HG03159 (cell line): Measurements from ENCODE around the gene FUOM.
A peak's percentile ranks its signal among the peaks of the same experiment; 100 is the strongest.

ENCODE experiments used
- ATAC-seq: cut with Tn5 transposase; IDR thresholded peaks from one replicate; pipeline ENCODE4 v1.9.1; 2021; ENCODE audit warnings: mild to moderate bottlenecking, moderate library complexity; ENCODE audit not compliant: unreplicated experiment

Gene FUOM

DNA sequence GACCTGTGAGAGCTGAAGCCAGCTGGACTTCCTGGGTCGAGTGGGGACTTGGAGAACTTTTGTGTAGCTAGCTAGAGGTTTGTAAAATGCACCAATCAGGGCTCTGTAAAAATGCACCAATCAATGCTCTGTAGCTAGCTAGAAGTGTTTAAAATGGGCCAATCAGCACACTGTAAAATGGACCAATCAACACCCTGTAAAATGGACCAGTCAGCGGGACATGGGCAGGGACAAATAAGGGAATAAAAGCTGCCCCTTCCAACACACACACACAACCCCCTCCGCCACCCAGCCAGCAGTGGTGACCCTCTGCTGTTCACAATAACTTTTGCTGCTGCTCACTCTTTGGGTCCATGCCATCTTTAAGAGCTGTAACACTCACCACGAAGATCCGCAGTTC, 42.0 kb downstream of the FUOM start:
- no peak for ATAC-seq

GRCh38 chr10:133314911-133315310, 42.9 kb downstream of the FUOM start:
- ATAC-seq = no peak

DNA sequence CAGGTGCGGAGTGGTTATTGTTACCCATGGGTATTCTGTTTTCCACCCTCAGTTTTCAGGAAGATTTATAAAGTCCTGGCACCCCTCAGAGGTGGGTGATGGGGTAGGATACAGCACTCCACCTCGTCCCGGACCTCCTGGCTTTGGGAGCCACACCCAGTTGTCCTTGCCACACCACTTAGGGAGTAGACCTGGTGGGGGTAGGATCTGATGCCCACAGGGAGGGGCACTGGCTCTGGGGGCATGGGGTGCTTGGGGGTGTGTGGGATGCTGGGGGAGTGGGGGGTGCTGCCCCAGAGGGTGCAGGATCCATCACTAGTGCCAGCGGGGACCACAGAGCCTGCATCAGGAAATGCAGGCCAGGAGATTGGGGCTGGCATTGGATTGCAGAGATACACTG, 44.6 kb downstream of the FUOM start:
- no peak for ATAC-seq

- no peak for ATAC-seq
Observed at GRCh38 chr10:133312769-133313145, 45.1 kb downstream of the FUOM start.

- ATAC-seq = no peak
Observed at GRCh38 chr10:133312016-133312768, 45.6 kb downstream of the FUOM start.

- no peak for ATAC-seq
Observed at GRCh38 chr10:133311570-133311969, 46.2 kb downstream of the FUOM start.

GRCh38 chr10:133310789-133311188, 47.0 kb downstream of the FUOM start:
- no peak for ATAC-seq

DNA sequence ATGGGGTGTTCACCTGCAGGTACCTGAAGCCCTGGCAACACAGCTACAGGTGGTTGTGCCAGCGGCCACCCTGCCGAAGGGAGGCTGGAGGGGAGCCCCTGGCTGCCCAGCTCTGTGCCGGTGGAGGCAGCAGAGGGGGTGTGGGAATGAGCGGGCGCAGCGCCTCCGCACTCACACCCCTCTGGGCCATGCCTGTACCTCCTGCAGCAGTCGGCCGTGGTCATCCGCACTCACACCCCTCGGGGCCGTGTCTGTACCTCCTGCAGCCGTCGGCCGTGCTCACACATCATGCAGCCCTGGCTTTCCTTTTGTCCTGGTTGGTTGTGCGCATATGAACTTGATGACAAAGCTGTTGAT, 47.4 kb downstream of the FUOM start:
- no peak for ATAC-seq

- ATAC-seq = no peak
Observed at GRCh38 chr10:133309720-133310398, 48.0 kb downstream of the FUOM start.

DNA sequence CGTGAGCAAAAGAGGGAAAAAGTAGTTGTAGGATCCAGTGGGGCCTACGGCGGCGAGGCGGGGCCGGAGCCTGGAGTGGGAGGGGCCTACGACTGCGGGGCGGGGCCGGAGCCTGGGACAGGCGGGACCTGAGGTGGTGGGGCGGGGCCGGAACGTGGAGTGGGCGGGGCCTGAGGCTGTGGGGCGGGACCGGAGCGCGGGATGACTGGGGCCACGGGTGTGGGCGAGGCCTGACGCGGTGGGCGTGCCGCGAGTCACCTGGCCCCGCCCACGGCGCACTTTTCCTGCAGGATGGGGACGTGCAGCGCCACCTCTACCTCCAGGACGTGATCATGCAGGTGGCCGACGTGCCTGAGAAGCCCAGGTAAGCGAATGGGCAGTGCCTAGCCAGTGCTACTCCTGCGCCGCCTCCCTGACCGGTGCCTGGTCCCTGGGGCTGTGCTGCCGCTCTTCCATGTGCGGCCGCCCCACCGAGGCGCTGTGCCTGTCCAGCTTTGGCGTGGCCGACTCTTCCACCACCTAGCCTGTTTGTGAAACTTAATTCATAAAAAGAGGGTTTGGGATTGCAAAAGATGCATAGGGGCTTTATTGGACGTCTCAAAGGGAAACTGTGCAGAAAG, 48.6 kb downstream of the FUOM start:
- peak; percentile 63 for ATAC-seq

DNA sequence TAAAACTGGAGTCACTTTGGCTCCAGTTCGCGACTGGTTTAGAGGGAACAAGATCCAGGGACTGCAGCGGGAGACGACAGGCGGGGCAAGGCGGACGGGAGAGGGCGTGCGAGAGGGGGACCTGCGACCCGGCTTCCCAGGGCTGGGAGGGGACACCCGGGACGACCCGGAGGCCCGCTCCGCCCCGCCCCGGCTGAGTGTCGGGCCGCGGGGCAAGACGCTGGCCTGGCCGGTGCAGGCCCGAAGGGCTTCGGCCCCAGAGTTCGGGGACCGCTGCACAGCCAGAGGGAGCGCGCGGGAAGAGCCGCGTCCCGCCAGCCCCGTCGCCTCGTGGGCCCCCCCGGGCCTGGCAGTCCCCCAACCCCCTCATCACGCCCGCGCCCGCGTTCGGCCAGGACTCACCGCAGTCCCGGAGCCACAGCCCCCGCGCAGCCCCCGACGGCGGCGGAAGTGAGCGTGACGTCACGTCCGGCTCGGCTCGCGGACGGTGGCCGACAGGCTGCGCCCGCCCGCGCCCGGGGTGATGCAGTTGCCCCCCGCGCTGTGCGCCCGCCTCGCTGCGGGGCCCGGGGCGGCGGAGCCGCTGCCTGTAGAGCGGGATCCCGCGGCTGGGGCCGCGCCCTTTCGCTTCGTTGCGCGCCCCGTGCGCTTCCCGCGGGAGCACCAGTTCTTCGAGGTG, 49.3 kb downstream of the FUOM start, which contains the start of the genes TUBGCP2 and ZNF511:
TSS of gene TUBGCP2 (minus strand) at position 452 of the 679 bp plus-strand sequence. CDS start 5,931 bp downstream, outside the sequence.
TSS of gene ZNF511 (plus strand) at position 494 of the 679 bp plus-strand sequence. CDS start at position 524, 30 bp downstream.
- ATAC-seq = peak; percentile 77

DNA sequence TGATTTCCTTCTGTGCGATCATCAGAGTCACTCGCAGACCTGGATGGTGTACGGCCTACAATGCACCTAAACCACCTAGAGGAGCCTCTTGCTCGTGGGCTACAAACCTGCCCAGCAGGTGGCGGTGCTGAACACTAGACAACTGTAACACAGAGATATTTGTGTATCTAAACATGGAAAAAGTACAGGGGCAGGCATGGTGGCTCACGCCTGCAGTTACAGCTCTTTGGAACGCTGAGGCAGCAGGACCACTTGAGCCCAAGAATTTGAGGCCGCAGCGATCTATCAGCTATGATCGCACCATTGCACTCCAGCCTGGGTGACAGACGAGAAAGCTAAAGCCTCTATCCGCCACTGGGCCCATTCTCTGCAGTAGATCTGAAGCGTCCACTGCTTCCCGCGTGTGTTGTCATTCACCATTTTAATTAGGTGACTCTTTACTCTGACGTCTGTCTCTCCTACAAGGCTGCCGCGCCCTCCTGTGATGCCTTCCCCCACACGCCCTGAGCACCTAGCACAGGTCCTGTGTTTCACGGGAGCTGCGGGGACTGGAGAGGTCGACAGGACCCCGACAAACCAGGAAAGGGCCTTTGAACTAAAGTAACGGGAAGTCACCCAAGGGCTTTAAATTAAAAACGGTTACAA, 49.9 kb downstream of the FUOM start:
- peak; percentile 47 for ATAC-seq

DNA sequence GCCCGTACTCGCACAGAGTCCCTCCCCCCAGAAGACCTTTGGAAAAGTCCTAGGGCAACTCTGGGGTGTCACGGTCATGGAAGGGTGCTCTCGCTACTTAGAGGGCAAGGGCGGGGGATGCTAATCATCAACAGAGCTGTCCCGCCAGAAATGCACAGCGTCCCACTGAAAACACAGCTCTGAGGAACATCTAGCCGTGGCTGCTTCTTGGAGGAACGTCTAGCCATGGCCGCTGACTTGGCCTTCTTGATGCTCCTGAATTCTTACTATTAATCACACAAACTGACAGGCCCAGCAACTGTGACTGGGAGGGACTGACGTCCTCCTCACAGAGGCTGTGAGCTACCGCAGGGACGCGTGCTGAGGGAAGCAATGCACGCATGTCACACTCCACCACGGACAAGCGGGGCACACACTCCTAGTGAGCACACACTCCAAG, 50.9 kb downstream of the FUOM start:
- ATAC-seq = no peak

DNA sequence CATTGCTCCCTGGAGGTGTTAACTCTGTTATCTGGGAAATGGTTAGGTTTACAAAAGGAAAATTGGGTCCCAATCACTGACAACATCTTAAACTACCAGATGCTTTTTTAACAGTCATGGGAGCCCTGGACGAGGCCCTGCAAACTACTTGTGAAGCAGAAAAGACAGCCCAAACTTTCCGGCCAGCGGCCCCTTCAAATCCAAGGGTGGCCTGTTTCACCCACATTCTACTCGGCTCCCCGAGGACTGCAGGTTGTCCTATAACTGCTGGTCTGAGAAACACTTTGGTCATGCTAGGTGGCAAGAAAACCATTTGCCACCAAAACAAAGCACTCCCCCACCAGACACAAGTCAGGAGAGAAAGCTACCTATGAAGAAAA, 51.7 kb downstream of the FUOM start:
- no peak for ATAC-seq
